Stimulated activated CD4-positive, alpha-beta T cell treated with anti-CD3 and anti-CD28 coated beads, Interleukin-4, amount 100 ng/mL, for 24 hours (primary cell): ENCODE measurements around the gene ALPP.
"Not testable (repeated sequence)": the region's sequence is repeated elsewhere in the genome, so short reads cannot be mapped to it uniquely, and the experiment has no call there.

Experiments used
- DNase-seq: peaks from one replicate; pipeline ENCODE4 v3.0.0-alpha.2; 2020

ALPP gene

GRCh38 chr2:232407428-232408150 is 29.0 kb downstream of the ALPP start:
- not testable (repeated sequence) for DNase-seq

GRCh38 chr2:232408269-232408668 is 29.7 kb downstream of the ALPP start:
- not testable (repeated sequence) for DNase-seq

- not testable (repeated sequence) for DNase-seq
Measured at GRCh38 chr2:232409617-232410016, 31.1 kb downstream of the ALPP start.

- DNase-seq = no peak
Measured at GRCh38 chr2:232410238-232410900, 31.8 kb downstream of the ALPP start.

- no peak for DNase-seq
Measured at GRCh38 chr2:232411901-232412629, 33.5 kb downstream of the ALPP start.

GRCh38 chr2:232412986-232413385 is 34.4 kb downstream of the ALPP start:
- DNase-seq = no peak

GRCh38 chr2:232415138-232415690 is 36.7 kb downstream of the ALPP start:
- DNase-seq = no peak

- DNase-seq = no peak
Measured at GRCh38 chr2:232415736-232416520, 37.4 kb downstream of the ALPP start.

- no peak for DNase-seq
Measured at GRCh38 chr2:232416521-232417470, 38.2 kb downstream of the ALPP start.

- DNase-seq = no peak
Measured at GRCh38 chr2:232417489-232417888, 38.9 kb downstream of the ALPP start.

- DNase-seq = no peak
Measured at GRCh38 chr2:232418056-232418455, 39.5 kb downstream of the ALPP start.

GRCh38 chr2:232418466-232419244 is 40.1 kb downstream of the ALPP start:
- DNase-seq = no peak

GRCh38 chr2:232419245-232420072 is 40.9 kb downstream of the ALPP start:
- no peak for DNase-seq

- DNase-seq = no peak
Measured at GRCh38 chr2:232420073-232420454, 41.5 kb downstream of the ALPP start.

GRCh38 chr2:232420463-232421188 is 42.1 kb downstream of the ALPP start:
- no peak for DNase-seq

- no peak for DNase-seq
Measured at GRCh38 chr2:232421189-232421785, 42.7 kb downstream of the ALPP start.

GRCh38 chr2:232422051-232422450 is 43.5 kb downstream of the ALPP start:
- DNase-seq = no peak

GRCh38 chr2:232422996-232423395 is 44.4 kb downstream of the ALPP start:
- DNase-seq = not testable (repeated sequence)

- DNase-seq = not testable (repeated sequence)
Measured at GRCh38 chr2:232423407-232423806, 44.9 kb downstream of the ALPP start.
